Endothelial cell of umbilical vein (primary cell): Measurements from ENCODE around the gene GLUD2.

Experiments used
- EZH2 ChIP-seq: IDR thresholded peaks from 2 replicates; pipeline ENCODE4 v1.6.1; 2012; ENCODE audit warnings: borderline replicate concordance, low read depth, mild to moderate bottlenecking, moderate library complexity, low read length, inconsistent platforms; ENCODE audit not compliant: severe bottlenecking
- FOS ChIP-seq: IDR thresholded peaks from 2 replicates; pipeline ENCODE4 v1.6.1; 2011; ENCODE audit warnings: mild to moderate bottlenecking, low read length, moderate library complexity, borderline replicate concordance; ENCODE audit not compliant: insufficient read depth
- MAX ChIP-seq: IDR thresholded peaks from 2 replicates; pipeline ENCODE4 v1.6.1; 2011; ENCODE audit not compliant: insufficient read depth, insufficient read length
- MYC ChIP-seq: IDR thresholded peaks from one replicate; pipeline ENCODE4 v1.6.1; 2011; ENCODE audit warnings: mild to moderate bottlenecking, low read depth, low read length
- POLR2A ChIP-seq: IDR thresholded peaks from 2 replicates; pipeline ENCODE4 v1.6.1; 2012; ENCODE audit warnings: low read depth, mild to moderate bottlenecking, control low read depth, low read length
- POLR2AphosphoS5 ChIP-seq: IDR thresholded peaks from 2 replicates; pipeline ENCODE4 v1.6.1; 2012; ENCODE audit warnings: low read depth, mild to moderate bottlenecking, control low read depth, low read length, moderate library complexity; ENCODE audit not compliant: insufficient read depth
- TF ChIP-seq, protein P1 (sequence below), 2 donors: IDR thresholded peaks; 1 replicate in 1 of 2; 2 replicates in 1 of 2; pipeline ENCODE4 v1.5.1; 2011; ENCODE audit warnings: low read length in 2 of 2, mild to moderate bottlenecking in 2 of 2, moderate library complexity in 2 of 2, control low read depth in 1 of 2, inconsistent platforms in 1 of 2, low read depth in 1 of 2; ENCODE audit not compliant: insufficient read depth in 1 of 2; ENCODE audit errors: extremely low read depth in 1 of 2

- TF ChIP-seq, protein P1, sequence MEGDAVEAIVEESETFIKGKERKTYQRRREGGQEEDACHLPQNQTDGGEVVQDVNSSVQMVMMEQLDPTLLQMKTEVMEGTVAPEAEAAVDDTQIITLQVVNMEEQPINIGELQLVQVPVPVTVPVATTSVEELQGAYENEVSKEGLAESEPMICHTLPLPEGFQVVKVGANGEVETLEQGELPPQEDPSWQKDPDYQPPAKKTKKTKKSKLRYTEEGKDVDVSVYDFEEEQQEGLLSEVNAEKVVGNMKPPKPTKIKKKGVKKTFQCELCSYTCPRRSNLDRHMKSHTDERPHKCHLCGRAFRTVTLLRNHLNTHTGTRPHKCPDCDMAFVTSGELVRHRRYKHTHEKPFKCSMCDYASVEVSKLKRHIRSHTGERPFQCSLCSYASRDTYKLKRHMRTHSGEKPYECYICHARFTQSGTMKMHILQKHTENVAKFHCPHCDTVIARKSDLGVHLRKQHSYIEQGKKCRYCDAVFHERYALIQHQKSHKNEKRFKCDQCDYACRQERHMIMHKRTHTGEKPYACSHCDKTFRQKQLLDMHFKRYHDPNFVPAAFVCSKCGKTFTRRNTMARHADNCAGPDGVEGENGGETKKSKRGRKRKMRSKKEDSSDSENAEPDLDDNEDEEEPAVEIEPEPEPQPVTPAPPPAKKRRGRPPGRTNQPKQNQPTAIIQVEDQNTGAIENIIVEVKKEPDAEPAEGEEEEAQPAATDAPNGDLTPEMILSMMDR (IDR thresholded peaks at IDR 0.05; ENCODE audit: extremely low read depth in 1 of 2, insufficient read depth in 1 of 2, low read depth in 1 of 2, low read length in 2 of 2): no peak
- no peak for TF ChIP-seq POLR2AphosphoS5
- no peak for TF ChIP-seq EZH2
- TF ChIP-seq POLR2A: no peak
- no peak for TF ChIP-seq MAX
- no peak for TF ChIP-seq FOS
- no peak for TF ChIP-seq MYC
These were observed 37.6 kb downstream of the GLUD2 start for GRCh38 chrX:121084903-121085611.
